Activated naive CD8-positive, alpha-beta T cell treated with anti-CD3 and anti-CD28 coated beads, Interleukin-2, amount 10 ng/mL, durations not matched to agents 7 days and 5 days (primary cell): ENCODE results near the gene SMIM32. TPM values are rescaled to one million over a fixed set of nuclear protein-coding genes. Genes with fewer than 3 reads are reported as not detected.

Experiments
- ATAC-seq: fragments of 150-1000 bp; cut with Tn5 transposase; one replicate; pipeline ENCODE4 v1.10.0; 2021; ENCODE audit warnings: low read depth, moderate library complexity
- POLR2A ChIA-PET: fragments of 350-600 bp; sonication (Branson Sonifier 250); formaldehyde crosslinking; loops from one replicate; lab custom pipeline; 2021; ENCODE audit warnings: antibody characterized with exemption; lab: Charles Lee
- DNase-seq: peaks from one replicate; pipeline ENCODE4 v3.0.0; 2021
- H3K27ac Mint-ChIP-seq: one replicate; pipeline ENCODE4 v1.8.0; 2022; ENCODE audit warnings: mild to moderate bottlenecking, mixed read lengths
- H3K27me3 Mint-ChIP-seq: one replicate; pipeline ENCODE4 v1.8.0; 2022; ENCODE audit warnings: mild to moderate bottlenecking, moderate library complexity, mixed read lengths
- H3K36me3 Mint-ChIP-seq: one replicate; pipeline ENCODE4 v1.8.0; 2021; ENCODE audit warnings: mild to moderate bottlenecking, mixed read lengths
- H3K4me1 Mint-ChIP-seq: one replicate; pipeline ENCODE4 v1.8.0; 2021; ENCODE audit warnings: mixed read lengths
- H3K4me3 Mint-ChIP-seq: one replicate; pipeline ENCODE4 v1.8.0; 2022; ENCODE audit warnings: mild to moderate bottlenecking, moderate library complexity, mixed read lengths
- H3K9me3 Mint-ChIP-seq: one replicate; pipeline ENCODE4 v1.8.0; 2021; ENCODE audit warnings: mixed read lengths
- total RNA-seq, 2 experiments: library from RNA; stranded (reverse); gene quantifications; one replicate each; pipeline ENCODE4 v1.2.3, GENCODE V29; 2021

Gene SMIM32
- total RNA-seq, 2 experiments from 2014 or later: not detected

- peaks cover 21% of the 10 kb centered on the region for H3K27me3 Mint-ChIP-seq
- no peaks in the 10 kb centered on the region for H3K36me3 Mint-ChIP-seq
- no peaks in the 10 kb centered on the region for H3K9me3 Mint-ChIP-seq
- DNase-seq (no peak), ATAC-seq (no peak)
- H3K4me3 Mint-ChIP-seq: no peak overlapping the region
- POLR2A ChIA-PET: no interaction called here
- no peak overlapping the region for H3K27ac Mint-ChIP-seq
- H3K4me1 Mint-ChIP-seq: no peaks in the 10 kb centered on the region
Measured at GRCh38 chr5:136202469-136203205, 9.7 kb upstream of the SMIM32 start.

GRCh38 chr5:136201870-136202269 is 8.9 kb upstream of the SMIM32 start:
- Mint-ChIP-seq H3K4me3 (no peak overlapping the region), H3K27ac (no peak overlapping the region), H3K27me3 (peaks cover 21% of the 10 kb centered on the region), H3K4me1 (no peaks in the 10 kb centered on the region), H3K9me3 (no peaks in the 10 kb centered on the region), H3K36me3 (no peaks in the 10 kb centered on the region)
- ATAC-seq (no peak), DNase-seq (no peak)
- POLR2A ChIA-PET: no interaction called here

GRCh38 chr5:136200761-136201160 is 7.8 kb upstream of the SMIM32 start:
- DNase-seq: no peak
- ATAC-seq: no peak
- POLR2A ChIA-PET: no interaction called here
- Mint-ChIP-seq H3K9me3 (no peaks in the 10 kb centered on the region), H3K4me1 (no peaks in the 10 kb centered on the region), H3K27ac (no peak overlapping the region), H3K36me3 (no peaks in the 10 kb centered on the region), H3K27me3 (peaks cover 22% of the 10 kb centered on the region), H3K4me3 (no peak overlapping the region)

- no peaks in the 10 kb centered on the region for H3K36me3 Mint-ChIP-seq
- POLR2A ChIA-PET: no interaction called here
- DNase-seq (no peak), ATAC-seq (no peak)
- no peaks in the 10 kb centered on the region for H3K4me1 Mint-ChIP-seq
- no peak overlapping the region for H3K27ac Mint-ChIP-seq
- H3K4me3 Mint-ChIP-seq: no peak overlapping the region
- peaks cover 22% of the 10 kb centered on the region for H3K27me3 Mint-ChIP-seq
- H3K9me3 Mint-ChIP-seq: no peaks in the 10 kb centered on the region
Measured at GRCh38 chr5:136200130-136200529, 7.2 kb upstream of the SMIM32 start.

GRCh38 chr5:136199408-136199807 is 6.4 kb upstream of the SMIM32 start:
- no peak for DNase-seq
- H3K27me3 Mint-ChIP-seq: peaks cover 22% of the 10 kb centered on the region
- no peak overlapping the region for H3K4me3 Mint-ChIP-seq
- H3K9me3 Mint-ChIP-seq: no peaks in the 10 kb centered on the region
- no peaks in the 10 kb centered on the region for H3K4me1 Mint-ChIP-seq
- no peak overlapping the region for H3K27ac Mint-ChIP-seq
- POLR2A ChIA-PET: no interaction called here
- no peak for ATAC-seq
- H3K36me3 Mint-ChIP-seq: no peaks in the 10 kb centered on the region

GRCh38 chr5:136198453-136198852 is 5.5 kb upstream of the SMIM32 start:
- peaks cover 24% of the 10 kb centered on the region for H3K27me3 Mint-ChIP-seq
- no peak overlapping the region for H3K27ac Mint-ChIP-seq
- POLR2A ChIA-PET: no interaction called here
- H3K36me3 Mint-ChIP-seq: no peaks in the 10 kb centered on the region
- DNase-seq (no peak), ATAC-seq (no peak)
- H3K4me1 Mint-ChIP-seq: no peaks in the 10 kb centered on the region
- no peaks in the 10 kb centered on the region for H3K9me3 Mint-ChIP-seq
- no peak overlapping the region for H3K4me3 Mint-ChIP-seq

- DNase-seq (no peak), ATAC-seq (no peak)
- no peaks in the 10 kb centered on the region for H3K9me3 Mint-ChIP-seq
- H3K4me1 Mint-ChIP-seq: no peaks in the 10 kb centered on the region
- H3K36me3 Mint-ChIP-seq: no peaks in the 10 kb centered on the region
- H3K27me3 Mint-ChIP-seq: peaks cover 28% of the 10 kb centered on the region
- no peak overlapping the region for H3K4me3 Mint-ChIP-seq
- POLR2A ChIA-PET: no interaction called here
- no peak overlapping the region for H3K27ac Mint-ChIP-seq
Measured at GRCh38 chr5:136197462-136198142, 4.6 kb upstream of the SMIM32 start.

- H3K4me3 Mint-ChIP-seq: no peak overlapping the region
- H3K36me3 Mint-ChIP-seq: no peaks in the 10 kb centered on the region
- no peaks in the 10 kb centered on the region for H3K4me1 Mint-ChIP-seq
- peaks cover 29% of the 10 kb centered on the region for H3K27me3 Mint-ChIP-seq
- H3K27ac Mint-ChIP-seq: no peak overlapping the region
- H3K9me3 Mint-ChIP-seq: no peaks in the 10 kb centered on the region
- POLR2A ChIA-PET: no interaction called here
- ATAC-seq: no peak
- no peak for DNase-seq
Measured at GRCh38 chr5:136195971-136196820, 3.2 kb upstream of the SMIM32 start.

- Mint-ChIP-seq H3K4me1 (no peaks in the 10 kb centered on the region), H3K36me3 (no peaks in the 10 kb centered on the region), H3K27me3 (peaks cover 31% of the 10 kb centered on the region), H3K27ac (no peak overlapping the region), H3K4me3 (no peak overlapping the region), H3K9me3 (no peaks in the 10 kb centered on the region)
- POLR2A ChIA-PET: no interaction called here
- ATAC-seq (no peak), DNase-seq (no peak)
Measured at GRCh38 chr5:136194576-136194975, 1.6 kb upstream of the SMIM32 start.

GRCh38 chr5:136193322-136193935 is 467 bp upstream of the SMIM32 start:
- H3K4me1 Mint-ChIP-seq: no peaks in the 10 kb centered on the region
- no peak overlapping the region for H3K27ac Mint-ChIP-seq
- DNase-seq (no peak), ATAC-seq (no peak)
- no peaks in the 10 kb centered on the region for H3K36me3 Mint-ChIP-seq
- H3K9me3 Mint-ChIP-seq: no peaks in the 10 kb centered on the region
- H3K27me3 Mint-ChIP-seq: peaks cover 30% of the 10 kb centered on the region
- H3K4me3 Mint-ChIP-seq: no peak overlapping the region
- POLR2A ChIA-PET: no interaction called here

- peaks cover 6% of the 10 kb centered on the region for H3K36me3 Mint-ChIP-seq
- H3K4me1 Mint-ChIP-seq: no peaks in the 10 kb centered on the region
- no peak overlapping the region for H3K4me3 Mint-ChIP-seq
- POLR2A ChIA-PET: no interaction called here
- no peak for DNase-seq
- ATAC-seq: no peak
- no peak overlapping the region for H3K27ac Mint-ChIP-seq
- peaks cover 34% of the 10 kb centered on the region for H3K27me3 Mint-ChIP-seq
- H3K9me3 Mint-ChIP-seq: no peaks in the 10 kb centered on the region
Measured at GRCh38 chr5:136192015-136192525, 892 bp downstream of the SMIM32 start.

GRCh38 chr5:136191304-136192014 is 1.5 kb downstream of the SMIM32 start:
- no peak for ATAC-seq
- DNase-seq: no peak
- Mint-ChIP-seq H3K27me3 (peaks cover 34% of the 10 kb centered on the region), H3K4me1 (no peaks in the 10 kb centered on the region), H3K9me3 (no peaks in the 10 kb centered on the region), H3K4me3 (no peak overlapping the region), H3K27ac (no peak overlapping the region), H3K36me3 (peaks cover 6% of the 10 kb centered on the region)
- POLR2A ChIA-PET: no interaction called here
